Measurements from ENCODE around the gene VGLL2.
A peak's percentile ranks its signal among the peaks of the same experiment; 100 is the strongest.

VGLL2 gene

DNA sequence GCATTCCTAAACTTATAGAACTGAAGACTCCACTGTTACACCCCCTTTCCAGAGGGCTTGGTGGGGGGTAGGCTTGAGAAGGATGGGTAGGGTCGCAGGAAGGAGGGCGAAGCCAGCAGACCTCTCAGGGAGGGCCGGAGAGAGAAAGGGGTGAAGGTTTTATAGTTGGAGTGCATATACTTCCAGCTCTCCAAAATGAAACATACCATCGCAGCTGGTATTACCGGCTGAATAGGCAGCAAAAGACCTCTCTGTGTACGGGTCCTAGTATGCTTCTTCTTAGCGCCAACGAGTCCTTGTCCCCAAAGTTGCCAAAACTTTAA is 1.0 kb upstream of the VGLL2 start:
- Mint-ChIP-seq H3K9me3 (no peaks in the 10 kb centered on the region), H3K27ac (no peak overlapping the region), H3K4me1 (peaks cover 16% of the 10 kb centered on the region), H3K36me3 (no peaks in the 10 kb centered on the region), H3K27me3 (peaks cover 68% of the 10 kb centered on the region), H3K4me3 (peak overlapping the region; percentile 50)
- no peak for ATAC-seq

DNA sequence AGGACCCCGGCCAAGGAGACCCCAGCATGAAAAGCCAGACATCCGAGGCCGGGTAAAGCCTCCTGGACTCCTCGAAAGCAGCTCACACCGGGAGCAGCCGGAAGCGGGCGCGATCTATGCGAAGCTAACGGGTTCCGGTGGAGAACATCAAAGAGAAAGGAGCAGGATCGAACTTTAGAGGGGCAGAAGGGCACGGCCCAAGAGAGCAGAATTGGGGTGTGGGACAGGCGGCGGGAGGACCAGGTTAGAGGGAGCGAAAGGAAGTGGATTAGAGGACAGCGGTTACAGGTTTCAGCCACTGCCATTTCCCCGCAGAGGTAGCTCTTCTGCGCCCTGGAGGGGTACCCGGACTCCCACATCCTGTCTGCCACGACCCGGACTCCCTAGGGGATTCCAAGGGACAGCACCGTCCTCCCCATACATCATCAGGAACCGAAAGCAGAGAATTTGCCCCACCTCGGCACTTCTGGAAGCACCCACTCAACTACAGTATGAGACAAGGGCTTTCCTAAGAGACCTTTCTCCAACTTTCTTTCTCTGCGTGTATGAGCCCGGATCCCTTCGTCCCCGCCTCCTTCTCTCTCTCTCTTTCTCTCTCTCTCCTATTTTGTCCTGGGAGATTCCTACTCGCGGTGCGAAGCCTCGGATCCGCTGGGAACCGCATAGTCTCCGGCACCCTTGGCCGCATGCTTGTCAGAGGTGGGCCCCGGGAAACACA is 507 bp upstream of the VGLL2 start:
- peak; percentile 69 for ATAC-seq
- Mint-ChIP-seq H3K9me3 (no peaks in the 10 kb centered on the region), H3K36me3 (no peaks in the 10 kb centered on the region), H3K27me3 (peaks cover 73% of the 10 kb centered on the region), H3K4me3 (peak overlapping the region; percentile 50), H3K4me1 (peaks cover 16% of the 10 kb centered on the region), H3K27ac (no peak overlapping the region)

DNA sequence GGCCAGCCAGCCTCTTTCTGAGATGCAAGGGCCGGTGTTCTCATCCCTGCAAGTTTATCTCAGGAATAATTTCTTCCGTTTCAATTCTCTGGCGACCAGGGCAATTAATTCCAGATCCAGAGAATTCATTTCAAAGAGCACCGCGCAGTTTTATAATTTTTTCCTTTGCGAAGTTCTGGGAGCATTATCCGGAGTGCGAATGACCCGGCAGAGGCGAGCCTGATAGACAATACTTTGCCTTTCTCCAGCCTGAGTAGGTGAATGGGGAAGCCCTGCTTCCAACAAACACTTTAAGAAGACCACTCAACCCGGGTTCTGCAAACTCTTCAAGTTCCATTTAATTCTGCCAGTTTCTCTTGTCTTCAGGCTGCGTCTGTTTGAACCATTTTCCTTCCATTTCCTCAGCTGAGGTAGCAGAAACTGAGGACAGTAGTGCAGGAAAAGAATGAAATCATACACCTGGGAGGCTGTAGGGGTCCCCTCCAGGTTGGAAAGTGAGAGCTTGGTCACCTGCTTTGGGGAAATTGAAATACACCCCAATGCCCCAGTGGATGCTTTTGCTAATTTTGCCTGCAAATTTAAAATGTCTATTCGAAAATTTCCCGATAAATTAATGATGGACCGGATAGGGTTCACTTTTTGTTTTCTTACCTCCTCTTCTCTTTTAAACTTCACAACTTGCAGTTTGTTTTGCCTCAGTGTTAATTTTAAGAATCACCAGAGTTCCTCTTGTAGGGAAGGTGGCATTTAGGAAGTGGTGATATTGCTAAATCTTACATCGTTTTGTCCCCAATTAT is 1.1 kb downstream of the VGLL2 start:
- no peaks in the 10 kb centered on the region for H3K36me3 Mint-ChIP-seq
- no peak overlapping the region for H3K4me3 Mint-ChIP-seq
- peaks cover 16% of the 10 kb centered on the region for H3K4me1 Mint-ChIP-seq
- H3K27me3 Mint-ChIP-seq = peaks cover 72% of the 10 kb centered on the region
- H3K27ac Mint-ChIP-seq = no peak overlapping the region
- no peak for ATAC-seq
- H3K9me3 Mint-ChIP-seq = no peaks in the 10 kb centered on the region

DNA sequence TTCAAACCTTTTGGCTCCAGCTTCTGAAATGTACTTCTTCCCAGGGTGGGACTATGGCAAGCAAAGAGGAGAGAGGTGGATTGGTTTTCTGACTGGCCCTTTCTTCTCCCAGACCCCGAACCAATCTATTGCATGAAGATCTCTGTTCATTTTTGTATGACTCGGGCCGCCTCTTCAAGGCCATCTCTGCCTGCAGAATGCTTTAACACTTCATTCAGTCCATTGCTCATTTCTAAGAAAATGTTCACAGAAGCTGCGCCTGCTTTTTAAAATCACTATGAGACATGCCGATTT is 1.6 kb downstream of the VGLL2 start:
- H3K9me3 Mint-ChIP-seq = no peaks in the 10 kb centered on the region
- H3K36me3 Mint-ChIP-seq = no peaks in the 10 kb centered on the region
- ATAC-seq = no peak
- no peak overlapping the region for H3K4me3 Mint-ChIP-seq
- H3K27ac Mint-ChIP-seq = no peak overlapping the region
- peaks cover 76% of the 10 kb centered on the region for H3K27me3 Mint-ChIP-seq
- H3K4me1 Mint-ChIP-seq = peaks cover 17% of the 10 kb centered on the region

DNA sequence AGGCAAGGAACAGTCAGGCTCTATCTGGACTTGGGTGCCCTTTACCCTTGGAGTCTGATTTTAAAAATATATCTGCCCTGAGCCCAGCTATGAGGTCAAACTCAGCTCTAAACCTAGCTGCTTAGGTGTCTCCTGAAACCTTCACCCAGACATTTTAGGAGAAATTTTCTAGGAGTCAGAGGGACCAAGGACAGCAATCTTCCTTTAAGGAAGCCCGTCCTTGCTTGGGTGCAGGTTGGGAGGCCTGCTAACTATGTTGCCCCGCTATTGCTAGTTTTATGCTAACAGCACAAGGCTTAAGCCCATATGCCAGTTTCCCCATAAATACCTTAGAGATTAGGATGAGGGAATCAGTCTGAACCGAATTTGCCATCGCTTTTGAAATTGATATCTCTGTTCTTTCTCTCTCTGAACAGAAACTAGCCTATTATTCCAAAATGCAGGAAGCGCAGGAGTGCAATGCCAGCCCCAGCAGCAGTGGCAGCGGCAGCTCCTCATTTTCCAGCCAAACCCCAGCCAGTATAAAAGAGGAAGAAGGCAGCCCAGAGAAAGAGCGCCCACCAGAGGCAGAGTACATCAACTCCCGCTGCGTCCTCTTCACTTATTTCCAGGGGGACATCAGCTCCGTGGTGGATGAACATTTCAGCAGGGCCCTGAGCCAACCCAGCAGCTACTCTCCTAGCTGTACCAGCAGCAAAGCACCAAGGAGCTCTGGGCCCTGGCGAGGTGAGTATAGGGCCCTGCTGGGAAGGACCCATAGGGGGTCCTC is 2.6 kb downstream of the VGLL2 start:
- ATAC-seq = no peak

DNA sequence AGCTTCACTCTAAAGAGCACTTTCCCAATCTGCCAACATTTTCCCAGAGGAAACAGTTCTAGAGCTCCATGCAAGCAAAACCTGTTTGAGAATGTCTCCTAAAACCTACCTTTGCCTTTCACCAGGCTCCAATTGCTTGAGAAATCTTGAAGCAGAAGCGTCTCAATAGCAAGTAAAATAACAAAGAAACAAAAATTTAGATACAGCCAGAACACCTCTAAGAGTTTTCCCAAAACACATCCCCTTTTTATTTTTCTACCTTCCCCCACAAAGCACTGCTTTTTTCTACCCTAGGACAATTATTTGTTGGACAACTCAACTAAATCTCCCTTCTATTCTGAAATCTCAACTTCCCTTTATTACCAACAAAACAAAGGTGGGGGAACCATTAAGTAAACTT is 3.6 kb downstream of the VGLL2 start:
- H3K27ac Mint-ChIP-seq = no peak overlapping the region
- H3K4me3 Mint-ChIP-seq = no peak overlapping the region
- peaks cover 20% of the 10 kb centered on the region for H3K4me1 Mint-ChIP-seq
- no peaks in the 10 kb centered on the region for H3K36me3 Mint-ChIP-seq
- H3K9me3 Mint-ChIP-seq = no peaks in the 10 kb centered on the region
- no peak for ATAC-seq
- peaks cover 72% of the 10 kb centered on the region for H3K27me3 Mint-ChIP-seq

More for the DNA sequence above, 2.6 kb downstream of the VGLL2 start:
- H3K27ac Mint-ChIP-seq = no peak overlapping the region
- H3K27me3 Mint-ChIP-seq = peaks cover 80% of the 10 kb centered on the region
- no peaks in the 10 kb centered on the region for H3K9me3 Mint-ChIP-seq
- H3K4me1 Mint-ChIP-seq = peaks cover 21% of the 10 kb centered on the region
- H3K4me3 Mint-ChIP-seq = no peak overlapping the region
- H3K36me3 Mint-ChIP-seq = no peaks in the 10 kb centered on the region

DNA sequence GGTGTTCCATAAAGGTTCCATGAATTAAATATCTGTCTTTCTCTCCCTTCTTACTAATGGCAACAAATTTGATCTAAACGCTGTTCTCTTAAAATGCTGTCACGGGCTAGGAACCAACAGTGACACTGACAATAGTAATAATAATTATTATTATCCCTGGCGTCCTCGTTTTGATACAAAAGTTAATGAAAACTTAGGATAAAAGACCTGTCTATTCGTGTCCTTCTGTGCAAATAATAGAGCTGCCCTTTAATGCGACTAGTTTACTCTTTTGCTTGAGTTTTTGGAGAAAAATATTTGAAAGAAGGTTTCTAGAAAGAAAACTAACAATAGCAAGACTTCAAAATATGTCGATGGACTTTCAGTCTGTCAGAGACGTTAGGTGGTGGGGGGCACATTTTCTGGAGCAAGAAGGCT is 4.3 kb downstream of the VGLL2 start:
- peaks cover 13% of the 10 kb centered on the region for H3K4me1 Mint-ChIP-seq
- H3K27ac Mint-ChIP-seq = no peak overlapping the region
- ATAC-seq = no peak
- H3K4me3 Mint-ChIP-seq = no peak overlapping the region
- H3K27me3 Mint-ChIP-seq = peaks cover 72% of the 10 kb centered on the region
- no peaks in the 10 kb centered on the region for H3K9me3 Mint-ChIP-seq
- no peaks in the 10 kb centered on the region for H3K36me3 Mint-ChIP-seq

DNA sequence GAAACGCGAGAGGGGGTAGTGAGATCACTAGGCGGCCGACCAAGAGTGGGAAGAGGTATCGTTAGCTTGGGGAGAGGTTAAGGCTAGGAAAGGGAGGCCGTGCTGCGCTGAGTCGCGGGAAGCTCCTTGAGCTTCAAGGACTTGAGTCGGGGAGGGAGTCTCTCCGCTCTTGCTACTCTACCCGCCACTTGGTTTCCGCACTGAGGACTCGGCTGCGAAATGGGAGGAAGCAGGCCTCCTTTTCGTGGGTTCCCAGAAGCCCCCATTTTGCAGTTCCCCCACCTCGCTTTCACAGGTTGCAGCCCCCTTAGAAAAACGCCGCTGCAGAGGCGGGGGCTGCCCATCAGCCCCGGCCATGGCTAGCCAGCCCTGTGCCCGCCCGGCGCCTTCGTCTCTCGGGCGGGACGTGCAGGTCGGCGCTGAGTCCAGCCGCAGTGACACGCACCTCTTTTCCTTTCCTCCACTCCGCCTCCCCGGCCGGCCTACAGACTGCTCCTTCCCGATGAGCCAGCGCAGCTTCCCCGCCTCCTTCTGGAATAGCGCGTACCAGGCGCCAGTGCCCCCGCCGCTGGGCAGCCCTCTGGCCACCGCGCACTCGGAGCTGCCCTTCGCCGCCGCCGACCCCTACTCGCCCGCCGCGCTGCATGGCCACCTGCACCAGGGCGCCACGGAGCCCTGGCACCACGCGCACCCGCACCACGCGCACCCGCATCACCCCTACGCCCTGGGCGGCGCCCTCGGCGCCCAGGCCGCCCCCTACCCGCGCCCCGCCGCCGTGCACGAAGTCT is 4.9 kb downstream of the VGLL2 start:
- Mint-ChIP-seq H3K27me3 (peaks cover 72% of the 10 kb centered on the region), H3K9me3 (no peaks in the 10 kb centered on the region), H3K4me1 (peaks cover 7% of the 10 kb centered on the region), H3K36me3 (no peaks in the 10 kb centered on the region), H3K4me3 (no peak overlapping the region), H3K27ac (no peak overlapping the region)
- no peak for ATAC-seq

DNA sequence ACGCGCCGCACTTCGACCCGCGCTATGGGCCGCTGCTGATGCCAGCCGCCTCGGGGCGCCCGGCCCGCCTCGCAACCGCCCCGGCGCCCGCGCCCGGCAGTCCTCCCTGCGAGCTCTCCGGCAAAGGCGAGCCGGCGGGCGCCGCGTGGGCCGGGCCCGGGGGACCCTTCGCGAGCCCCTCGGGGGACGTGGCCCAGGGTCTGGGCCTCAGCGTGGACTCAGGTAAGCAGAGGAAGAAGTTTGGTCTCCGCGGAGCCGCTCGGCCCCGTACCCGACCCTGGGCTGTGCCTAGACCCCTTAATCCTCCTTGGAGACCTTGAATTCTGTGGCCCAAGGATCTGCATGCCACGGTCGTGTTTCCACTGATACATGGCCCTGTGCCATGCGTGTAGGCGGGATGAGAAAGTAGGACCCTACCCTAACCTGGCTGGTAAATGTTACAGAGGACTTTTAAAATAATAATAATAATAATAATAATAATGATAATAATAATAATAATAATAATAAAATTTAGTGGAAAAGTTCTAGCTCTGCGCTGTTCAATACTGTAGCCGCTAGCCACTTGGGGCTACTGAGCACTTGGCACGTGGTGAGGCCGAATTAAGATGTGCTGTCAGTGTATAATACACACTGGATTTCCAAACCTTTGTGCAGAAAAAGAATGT is 5.6 kb downstream of the VGLL2 start:
- no peak overlapping the region for H3K27ac Mint-ChIP-seq
- no peak for ATAC-seq
- no peaks in the 10 kb centered on the region for H3K9me3 Mint-ChIP-seq
- peaks cover 5% of the 10 kb centered on the region for H3K4me1 Mint-ChIP-seq
- H3K27me3 Mint-ChIP-seq = peaks cover 76% of the 10 kb centered on the region
- H3K36me3 Mint-ChIP-seq = no peaks in the 10 kb centered on the region
- no peak overlapping the region for H3K4me3 Mint-ChIP-seq

DNA sequence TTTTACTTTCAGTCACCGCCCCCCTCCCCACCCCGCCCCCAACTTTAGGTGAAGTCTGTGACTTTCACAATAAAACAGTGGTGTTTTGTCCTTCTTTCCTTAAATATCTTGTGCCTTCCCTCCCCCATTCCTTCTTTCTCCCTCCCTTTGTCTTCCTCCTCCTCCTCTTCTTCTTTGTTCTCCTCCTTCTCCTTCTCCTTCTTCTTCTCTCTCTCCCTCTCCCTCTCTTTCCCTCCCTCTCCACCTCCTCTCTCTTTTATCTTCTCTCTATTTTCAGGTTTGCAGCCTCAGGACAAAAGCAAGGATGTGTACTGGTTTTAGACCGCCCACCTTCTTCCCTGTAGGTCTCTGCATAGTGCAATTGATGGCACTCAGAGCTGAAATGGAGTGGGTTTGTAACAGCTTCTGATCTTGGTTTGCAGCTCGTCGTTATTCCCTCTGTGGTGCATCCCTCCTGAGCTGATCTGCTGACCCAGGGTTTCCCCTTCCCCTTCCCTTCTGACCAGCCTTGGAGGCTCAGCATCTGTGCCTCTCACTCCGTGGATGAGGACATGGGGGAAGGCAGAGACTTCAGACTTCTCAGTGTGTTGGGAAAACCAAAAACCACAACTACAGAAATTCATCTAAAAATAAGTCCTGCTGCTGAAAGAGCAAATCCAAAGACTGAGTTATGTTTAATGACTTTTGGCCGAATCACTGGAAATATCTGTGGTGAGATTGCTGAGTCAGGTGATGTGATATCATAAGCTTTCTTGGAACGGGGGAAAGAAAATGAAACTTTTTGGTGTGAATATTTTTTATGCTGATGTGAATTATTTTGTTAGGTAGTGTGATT is 6.9 kb downstream of the VGLL2 start:
- Mint-ChIP-seq H3K27me3 (peaks cover 72% of the 10 kb centered on the region), H3K4me3 (no peak overlapping the region)
- ATAC-seq = no peak

DNA sequence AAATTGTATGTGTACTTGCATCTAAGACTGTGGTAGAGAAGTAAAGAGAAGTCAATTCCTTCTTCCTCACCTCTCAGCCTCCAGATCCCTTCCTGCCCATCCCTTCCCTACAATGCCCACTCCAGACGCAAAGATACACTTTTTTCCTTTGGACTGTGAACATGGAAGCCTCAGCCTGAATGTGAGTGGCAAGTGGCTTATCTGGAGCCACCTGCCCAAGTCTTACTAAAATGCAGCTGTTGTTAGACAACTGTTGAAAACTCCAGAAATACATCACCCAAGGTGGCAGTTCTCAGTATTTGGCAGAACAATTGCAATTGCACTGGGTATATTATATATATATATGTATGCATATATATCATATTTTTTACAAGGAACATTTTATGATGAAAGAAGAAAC is 7.5 kb downstream of the VGLL2 start:
- peaks cover 5% of the 10 kb centered on the region for H3K4me1 Mint-ChIP-seq
- ATAC-seq = no peak
- H3K36me3 Mint-ChIP-seq = no peaks in the 10 kb centered on the region
- no peak overlapping the region for H3K27ac Mint-ChIP-seq
- peaks cover 66% of the 10 kb centered on the region for H3K27me3 Mint-ChIP-seq
- H3K9me3 Mint-ChIP-seq = no peaks in the 10 kb centered on the region
- no peak overlapping the region for H3K4me3 Mint-ChIP-seq

More for the DNA sequence above, 6.9 kb downstream of the VGLL2 start:
- Mint-ChIP-seq H3K36me3 (no peaks in the 10 kb centered on the region), H3K9me3 (no peaks in the 10 kb centered on the region), H3K27ac (no peak overlapping the region), H3K4me1 (peaks cover 5% of the 10 kb centered on the region)

DNA sequence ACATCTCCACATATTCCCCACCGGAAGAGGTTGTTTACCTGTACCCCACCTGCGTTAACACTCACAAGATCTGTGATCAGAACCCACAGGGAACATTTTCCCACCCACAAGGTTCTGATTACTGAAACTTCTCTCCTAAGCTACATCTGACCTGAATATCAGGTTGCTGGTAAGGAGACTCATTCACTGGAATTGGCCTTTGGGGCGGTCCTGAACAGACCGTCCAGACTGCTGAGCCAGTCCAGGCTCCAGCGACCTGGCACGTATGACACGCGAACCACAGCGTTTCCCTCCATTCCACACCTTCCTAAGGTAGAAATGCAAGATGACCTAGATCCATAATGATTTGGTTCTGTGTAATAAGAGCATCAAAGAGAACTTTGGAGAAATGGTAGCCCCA is 9.8 kb downstream of the VGLL2 start:
- no peaks in the 10 kb centered on the region for H3K9me3 Mint-ChIP-seq
- no peak overlapping the region for H3K4me3 Mint-ChIP-seq
- H3K27me3 Mint-ChIP-seq = peaks cover 52% of the 10 kb centered on the region
- no peaks in the 10 kb centered on the region for H3K36me3 Mint-ChIP-seq
- no peak for ATAC-seq
- H3K27ac Mint-ChIP-seq = no peak overlapping the region
- peaks cover 5% of the 10 kb centered on the region for H3K4me1 Mint-ChIP-seq

DNA sequence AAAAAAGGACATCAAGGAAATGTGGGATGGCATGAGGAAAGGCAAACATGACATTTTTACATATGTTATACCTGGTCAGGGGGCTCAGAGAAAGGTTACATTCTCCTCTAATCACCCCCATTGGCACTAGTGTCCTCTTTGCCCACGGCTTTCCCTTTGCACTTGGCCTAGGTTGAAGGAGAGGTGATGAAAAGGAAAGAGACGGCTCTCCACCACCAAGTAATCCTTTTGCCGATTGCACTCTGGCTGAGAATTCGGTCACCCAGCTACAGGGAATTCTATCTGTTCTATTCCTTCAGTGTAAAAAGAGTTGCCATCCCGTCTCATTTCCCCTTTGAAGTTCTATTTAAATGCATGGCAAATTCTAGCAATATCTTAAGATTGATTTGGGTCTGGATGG is 10.4 kb downstream of the VGLL2 start:
- no peaks in the 10 kb centered on the region for H3K9me3 Mint-ChIP-seq
- no peak overlapping the region for H3K4me3 Mint-ChIP-seq
- H3K27me3 Mint-ChIP-seq = peaks cover 56% of the 10 kb centered on the region
- peaks cover 5% of the 10 kb centered on the region for H3K4me1 Mint-ChIP-seq
- H3K36me3 Mint-ChIP-seq = no peaks in the 10 kb centered on the region
- ATAC-seq = no peak
- no peak overlapping the region for H3K27ac Mint-ChIP-seq

DNA sequence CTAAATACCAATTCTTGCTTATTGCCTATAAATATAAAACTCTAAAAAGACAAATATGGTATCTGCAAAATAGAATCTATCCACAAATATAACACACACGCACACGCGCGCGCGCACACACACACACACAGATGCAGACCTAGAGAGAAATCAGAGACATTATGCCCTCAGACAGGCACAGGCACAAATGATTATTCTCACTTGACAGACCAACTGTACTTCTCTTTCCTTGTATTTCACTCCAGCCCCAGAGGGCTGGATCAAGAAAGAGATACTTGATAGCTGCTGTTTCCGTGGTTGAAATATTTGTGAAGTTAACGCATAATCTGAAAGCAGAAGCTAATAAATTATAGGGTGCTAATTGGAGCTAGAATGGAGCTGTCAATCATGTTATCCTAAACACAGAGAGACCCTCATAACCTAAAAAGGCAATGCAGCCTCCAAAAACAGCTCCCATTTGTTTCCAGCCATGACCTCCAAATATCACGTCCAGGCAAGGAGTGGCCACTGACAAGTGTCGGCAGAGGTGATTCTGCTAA is 11.5 kb downstream of the VGLL2 start:
- no peak for ATAC-seq
- H3K4me1 Mint-ChIP-seq = peaks cover 5% of the 10 kb centered on the region
- H3K36me3 Mint-ChIP-seq = no peaks in the 10 kb centered on the region
- H3K9me3 Mint-ChIP-seq = no peaks in the 10 kb centered on the region
- H3K27me3 Mint-ChIP-seq = peaks cover 54% of the 10 kb centered on the region
- H3K4me3 Mint-ChIP-seq = no peak overlapping the region
- no peak overlapping the region for H3K27ac Mint-ChIP-seq

All from stimulated activated memory B cell treated with anti-CD40 and anti-IgM and Interleukin-4, amounts not matched to agents 10 μg/mL and 1 μg/mL and 100 μg/mL, for 72 hours (primary cell).